GM06990 (cell line): ENCODE measurements around the gene SNAI1.

ENCODE experiments used
- DNase-seq: peaks from one replicate; pipeline ENCODE4 v3.0.0-alpha.2; 2011; ENCODE audit not compliant: insufficient read length; ENCODE audit errors: extremely low read depth
- H3K27me3 ChIP-seq: replicated peaks from 2 replicates; pipeline ENCODE4 v1.6.0; 2011; ENCODE audit warnings: low read length; ENCODE audit not compliant: control insufficient read depth, insufficient read depth
- H3K36me3 ChIP-seq: 2 replicates; pipeline ENCODE4 v1.5.1; 2011; ENCODE audit warnings: low read length; ENCODE audit not compliant: control insufficient read depth, insufficient read depth
- H3K4me3 ChIP-seq: replicated peaks from 2 replicates; pipeline ENCODE4 v1.5.1; 2011; ENCODE audit warnings: low read depth, mild to moderate bottlenecking, control low read depth, low read length
- CTCF ChIP-seq: IDR thresholded peaks from 2 replicates; pipeline ENCODE4 v1.5.1; 2011; ENCODE audit warnings: low read length, control low read depth, mild to moderate bottlenecking, inconsistent platforms; ENCODE audit not compliant: insufficient read depth, poor library complexity, severe bottlenecking

SNAI1 gene

DNA sequence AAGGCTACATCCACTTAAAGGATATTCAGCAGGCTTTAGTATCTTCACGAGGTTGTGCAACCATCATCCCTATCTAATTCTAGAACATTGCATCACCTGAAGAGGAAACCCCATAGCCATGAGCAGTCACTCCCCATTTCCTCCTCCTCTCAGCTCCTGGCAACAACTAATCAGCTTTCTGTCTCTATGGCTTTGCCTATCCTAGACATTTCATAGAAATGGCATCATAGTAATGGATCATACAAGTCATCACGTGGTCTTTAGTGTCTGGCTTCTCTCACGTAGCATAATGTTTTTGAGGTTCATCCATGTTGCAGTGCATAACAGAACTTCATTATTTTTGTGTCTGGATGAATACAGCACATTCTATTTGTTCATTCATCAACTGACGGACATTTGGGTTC is 20.5 kb downstream of the SNAI1 start:
- DNase-seq: no peak
- TF ChIP-seq CTCF: no peak
- Histone ChIP-seq H3K36me3 (no peaks in the 10 kb centered on the region), H3K27me3 (no peaks in the 10 kb centered on the region), H3K4me3 (no peak overlapping the region)

DNA sequence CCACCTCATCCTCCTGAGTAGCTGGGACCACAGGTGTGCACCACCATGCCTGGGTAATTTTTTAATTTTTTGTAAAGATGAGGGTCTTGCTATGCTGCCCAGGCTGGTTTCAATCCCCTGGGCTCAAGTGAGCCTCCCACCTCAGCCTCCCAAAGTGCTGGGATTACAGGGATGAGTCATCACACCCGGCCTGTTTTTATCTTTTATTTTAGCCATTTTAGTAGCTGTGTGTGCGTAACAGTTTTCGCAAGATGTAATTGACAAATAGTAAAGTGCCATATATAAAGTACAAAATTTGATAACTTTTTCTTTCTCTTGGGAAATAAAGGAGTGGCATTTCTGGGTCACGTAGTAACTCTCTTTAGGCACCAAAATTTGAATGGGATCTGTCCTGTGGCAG is 21.4 kb downstream of the SNAI1 start:
- TF ChIP-seq CTCF: no peak
- no peaks in the 10 kb centered on the region for H3K36me3 ChIP-seq
- no peak for DNase-seq
- no peak overlapping the region for H3K4me3 ChIP-seq
- H3K27me3 ChIP-seq: no peaks in the 10 kb centered on the region

- DNase-seq: no peak
- H3K4me3 ChIP-seq: no peak overlapping the region
- no peaks in the 10 kb centered on the region for H3K27me3 ChIP-seq
- no peaks in the 10 kb centered on the region for H3K36me3 ChIP-seq
- no peak for TF ChIP-seq CTCF
These were observed 22.7 kb downstream of the SNAI1 start for GRCh38 chr20:50005471-50005981.

DNA sequence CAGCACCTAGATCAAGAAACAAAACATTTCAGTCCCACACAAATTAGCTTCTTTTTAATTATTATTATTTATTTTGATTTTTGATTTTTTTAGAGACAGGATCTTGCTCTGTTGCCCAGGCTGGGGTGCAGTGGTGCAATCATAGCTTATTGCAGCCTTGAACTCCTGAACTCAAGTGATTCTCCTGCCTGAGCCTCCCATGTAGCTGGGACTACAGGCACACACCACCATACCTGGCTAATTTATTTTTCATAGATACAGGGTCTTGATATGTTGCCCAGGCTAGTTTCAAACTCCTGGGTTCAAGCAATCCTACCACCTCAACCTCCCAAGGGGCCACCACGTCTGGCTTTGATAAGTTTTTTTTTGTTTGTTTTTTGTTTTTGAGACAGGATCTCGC is 24.6 kb downstream of the SNAI1 start:
- Histone ChIP-seq H3K36me3 (no peaks in the 10 kb centered on the region), H3K27me3 (no peaks in the 10 kb centered on the region), H3K4me3 (no peak overlapping the region)
- no peak for DNase-seq
- no peak for TF ChIP-seq CTCF

- Histone ChIP-seq H3K4me3 (no peak overlapping the region), H3K27me3 (no peaks in the 10 kb centered on the region), H3K36me3 (no peaks in the 10 kb centered on the region)
- DNase-seq: no peak
- TF ChIP-seq CTCF: no peak
These were observed 25.2 kb downstream of the SNAI1 start for GRCh38 chr20:50008007-50008406.
